Activated CD4-positive, alpha-beta T cell treated with anti-CD3 and anti-CD28 coated beads for 48 hours (primary cell): ENCODE measurements around the gene ZBTB5.
"Not testable (repeated sequence)": the region's sequence is repeated elsewhere in the genome, so short reads cannot be mapped to it uniquely, and the experiment has no call there.

Source experiments
- DNase-seq: peaks from one replicate; pipeline ENCODE4 v3.0.0-alpha.2; 2020

The ZBTB5 gene

DNA sequence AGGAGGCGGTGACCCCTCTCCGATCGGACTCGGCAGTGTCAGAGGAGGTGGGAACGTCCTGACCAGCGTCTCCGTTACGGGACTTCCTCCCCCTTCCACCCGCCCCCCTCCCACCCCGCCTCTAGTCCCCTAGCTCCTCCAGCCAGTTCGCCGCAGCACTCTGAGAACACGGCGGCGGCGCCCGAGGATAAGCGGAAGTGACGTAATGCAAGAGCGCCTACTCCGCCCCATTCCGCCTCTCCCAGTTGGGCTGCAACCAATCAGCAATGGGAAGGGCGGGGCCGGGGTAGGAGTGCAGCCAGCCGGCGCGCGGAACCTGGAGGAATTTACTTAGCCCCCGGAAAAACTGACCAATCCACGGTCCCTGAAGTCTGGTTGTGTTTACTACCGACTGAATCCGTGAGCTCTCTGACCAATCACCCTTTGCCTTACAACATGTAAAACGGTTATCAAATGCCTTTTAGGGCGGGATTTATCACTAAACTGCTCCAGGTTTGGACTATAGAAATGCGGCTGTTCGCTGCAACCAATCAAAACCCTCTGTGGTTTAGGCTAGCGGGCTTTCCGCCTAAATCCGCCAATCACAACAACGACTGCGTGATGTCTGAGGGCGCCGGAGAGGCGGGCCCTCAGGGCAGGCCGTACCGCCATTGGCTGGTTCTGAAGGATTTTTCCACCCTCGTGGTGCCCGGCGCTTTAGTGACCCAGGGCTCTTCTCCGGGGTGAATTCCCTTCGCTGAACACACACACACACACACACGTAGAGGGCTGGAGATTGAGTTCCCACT lies at the start of gene ZBTB5:
Gene ZBTB5 (minus strand): TSS at position 202 of the 788 bp plus-strand sequence. CDS start 22,899 bp downstream, outside the sequence.
- peak; percentile 99 for DNase-seq

DNA sequence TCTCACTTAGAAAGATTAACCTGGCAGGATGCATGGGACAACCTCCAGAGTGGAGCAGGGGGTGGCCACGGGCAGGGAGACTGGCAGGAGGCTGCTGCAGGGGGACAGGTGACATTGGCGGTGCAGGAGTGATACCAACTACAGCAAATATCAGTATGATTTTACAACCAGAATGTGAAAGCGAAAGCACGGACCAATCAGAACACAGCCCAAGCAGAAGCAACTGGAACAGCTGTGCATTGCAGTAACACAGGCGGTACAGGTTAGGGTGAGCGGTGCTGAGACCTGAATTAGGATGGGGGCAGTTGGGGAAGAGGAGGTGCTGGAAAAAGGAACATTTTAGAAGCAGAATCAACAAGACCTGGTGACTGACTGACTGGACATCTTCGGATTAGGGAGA lies 49.7 kb upstream of the ZBTB5 start:
- no peak for DNase-seq

DNA sequence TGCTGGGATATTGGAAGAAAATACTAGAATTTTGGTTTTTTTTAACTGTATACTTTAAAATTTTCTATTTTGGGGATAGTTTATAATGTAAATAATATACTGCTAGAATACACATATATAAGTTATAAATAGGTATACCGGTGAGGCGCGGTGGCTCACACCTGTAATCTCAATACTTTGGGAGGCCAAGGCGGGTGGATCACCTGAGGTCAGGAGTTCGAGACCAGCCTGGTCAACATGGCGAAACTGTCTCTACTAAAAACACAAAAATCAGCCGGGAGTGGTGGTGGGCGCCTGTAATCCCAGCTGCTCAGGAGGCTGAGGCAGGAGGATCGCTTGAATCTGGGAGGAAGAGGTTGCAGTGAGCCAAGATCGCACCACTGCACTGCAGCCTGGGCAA lies 49.2 kb upstream of the ZBTB5 start:
- not testable (repeated sequence) for DNase-seq

GRCh38 chr9:37512437-37512836 lies 47.2 kb upstream of the ZBTB5 start:
- DNase-seq = no peak

- no peak for DNase-seq
Observed at GRCh38 chr9:37511016-37512010, 46.1 kb upstream of the ZBTB5 start.

GRCh38 chr9:37510053-37510452 lies 44.8 kb upstream of the ZBTB5 start:
- not testable (repeated sequence) for DNase-seq

- DNase-seq = no peak
Observed at GRCh38 chr9:37509536-37509935, 44.3 kb upstream of the ZBTB5 start.

DNA sequence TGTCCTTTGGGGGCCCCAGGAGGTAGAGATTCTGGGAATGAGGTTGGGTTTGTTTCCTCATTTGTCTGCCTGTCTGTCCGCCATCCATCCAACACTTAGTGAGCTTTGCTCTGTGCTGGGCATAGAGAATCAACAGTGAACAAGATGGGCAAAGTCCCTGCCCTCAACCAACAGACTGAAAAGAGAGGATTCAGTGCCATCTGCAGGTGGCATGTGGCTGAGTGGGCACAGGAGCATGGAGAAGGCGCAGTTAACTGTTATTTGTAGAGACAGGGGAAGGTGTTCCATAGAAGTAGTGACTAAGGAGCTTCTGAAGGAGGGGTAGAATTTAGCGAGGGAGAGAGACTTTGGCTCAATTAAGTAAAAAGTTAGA lies 43.6 kb upstream of the ZBTB5 start:
- DNase-seq = no peak

DNA sequence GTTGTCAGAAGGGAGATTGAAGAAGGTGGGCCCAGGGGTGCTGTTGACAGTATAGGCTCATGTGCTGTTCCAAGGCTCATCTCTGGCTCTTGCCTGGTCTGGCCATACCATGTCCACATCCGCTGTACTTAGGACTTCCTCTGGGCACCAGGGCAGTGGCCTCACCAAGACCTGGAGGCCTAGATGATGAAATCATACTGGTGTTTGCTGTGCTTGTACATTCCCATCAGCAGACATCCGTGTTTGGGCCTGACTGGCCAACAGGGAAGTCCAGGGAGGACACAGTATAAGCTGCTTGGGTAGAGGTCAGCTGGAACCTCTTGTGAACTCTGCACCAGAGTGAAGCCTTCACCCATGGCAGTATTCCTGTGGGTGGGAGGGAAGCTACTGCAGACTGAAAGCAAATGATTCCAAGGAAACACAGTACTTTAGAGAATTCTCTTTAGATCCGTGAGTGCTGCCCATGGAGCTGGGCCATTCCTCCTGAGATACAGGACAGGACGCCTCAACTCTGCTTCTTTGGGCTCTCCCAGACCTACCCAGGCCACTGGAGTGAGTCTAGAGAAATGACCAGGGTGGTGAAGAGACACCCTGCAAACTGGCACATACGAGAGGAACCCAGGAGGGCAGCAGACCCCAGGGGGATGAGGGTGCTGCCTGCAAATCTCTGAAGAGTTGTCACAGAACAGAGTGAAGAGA lies 43.0 kb upstream of the ZBTB5 start:
- no peak for DNase-seq

DNA sequence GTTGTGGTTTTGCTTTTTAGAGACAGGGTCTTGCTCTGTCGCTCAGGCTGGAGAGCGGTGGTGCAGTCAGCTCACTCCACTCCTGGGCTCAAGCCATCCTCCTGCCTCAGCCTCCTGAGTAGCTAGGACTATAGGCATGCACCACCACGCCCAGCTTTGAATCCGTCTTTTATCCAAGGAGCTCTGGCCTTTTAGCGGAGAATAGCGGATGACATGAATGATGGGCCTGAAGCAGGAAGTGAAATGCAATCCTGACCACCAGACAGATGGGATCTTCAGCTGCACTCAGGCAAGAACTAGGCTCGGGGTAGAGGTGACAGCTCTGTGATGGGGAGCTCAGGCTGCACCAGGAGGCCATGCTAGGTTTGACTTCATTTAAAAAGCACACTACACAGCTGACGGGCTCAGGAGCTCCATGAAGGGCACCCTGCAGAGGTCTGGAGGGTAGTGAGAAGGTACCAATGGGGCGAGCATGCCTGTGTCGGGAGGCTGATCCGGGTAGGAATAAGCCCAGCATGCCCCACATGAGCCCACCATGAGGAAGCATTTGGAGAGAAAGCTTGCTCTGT lies 42.4 kb upstream of the ZBTB5 start:
- no peak for DNase-seq

DNA sequence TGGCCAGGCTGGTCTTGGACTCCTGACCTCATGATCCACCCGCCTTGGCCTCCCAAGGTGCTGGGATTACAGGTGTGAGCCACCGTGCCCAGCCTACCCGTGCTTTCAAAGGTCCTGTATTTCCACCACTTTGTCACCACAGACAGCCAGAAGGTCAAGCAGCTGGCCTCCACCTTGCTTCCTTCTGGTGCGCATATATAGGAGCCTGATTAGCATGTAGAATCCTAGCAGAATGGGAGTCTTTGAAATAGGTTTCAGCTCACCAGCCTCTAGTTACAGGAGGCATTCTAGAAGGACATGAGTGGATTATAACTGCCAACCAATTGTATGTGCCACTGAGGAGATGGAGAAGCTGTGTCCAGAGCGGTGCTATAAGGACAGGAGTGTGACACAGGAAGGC lies 39.4 kb upstream of the ZBTB5 start:
- no peak for DNase-seq

GRCh38 chr9:37503736-37504135 lies 38.5 kb upstream of the ZBTB5 start:
- DNase-seq = no peak

DNA sequence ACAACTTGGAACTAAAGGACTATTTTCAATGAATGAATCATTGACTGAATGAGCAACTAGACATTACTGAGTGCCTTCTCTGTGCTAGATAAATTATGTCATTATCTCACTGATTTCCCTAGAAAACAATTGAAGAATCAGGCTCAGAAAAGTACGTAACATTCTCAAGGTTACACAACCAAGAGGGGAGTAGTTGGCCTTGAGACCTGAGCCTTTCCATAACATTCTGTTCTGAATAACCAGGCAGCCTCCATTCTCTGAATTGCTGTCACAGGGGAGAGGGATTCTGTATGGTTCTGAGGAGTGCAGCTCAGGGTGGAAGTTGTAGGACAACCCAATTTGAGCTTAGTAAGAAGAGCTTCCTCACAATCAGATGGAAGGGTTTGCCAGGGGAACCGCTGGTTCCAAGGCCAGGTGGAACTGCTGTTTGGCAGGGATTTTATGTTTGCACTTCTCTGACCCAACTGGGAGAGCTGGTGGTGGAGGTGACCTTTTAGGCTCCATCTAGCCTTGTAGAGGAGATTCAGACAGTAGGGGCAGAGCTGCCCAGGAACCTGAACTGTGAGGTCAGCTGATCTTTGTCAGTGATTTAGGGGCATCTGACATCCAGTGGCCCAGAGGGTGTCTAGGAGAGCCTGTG lies 36.8 kb upstream of the ZBTB5 start:
- DNase-seq = no peak

DNA sequence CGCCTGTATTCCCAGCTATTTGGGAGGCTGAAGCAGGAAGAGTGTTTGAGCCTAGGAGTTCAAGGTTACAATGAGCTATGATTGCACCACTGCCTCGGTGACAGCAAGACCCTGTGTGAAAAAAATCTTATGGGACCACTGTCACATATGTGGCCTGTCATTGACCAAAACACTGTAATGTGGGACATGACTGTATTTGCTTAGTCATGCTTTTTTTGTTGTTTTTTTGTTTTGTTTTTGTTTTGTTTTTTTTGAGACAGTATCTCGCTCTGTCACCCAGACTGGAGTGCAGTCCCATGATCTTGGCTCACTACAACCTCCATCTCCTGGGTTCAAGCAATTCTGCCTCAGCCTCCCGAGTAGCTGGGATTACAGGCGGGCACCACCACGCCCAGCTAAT lies 34.0 kb upstream of the ZBTB5 start:
- DNase-seq = no peak

DNA sequence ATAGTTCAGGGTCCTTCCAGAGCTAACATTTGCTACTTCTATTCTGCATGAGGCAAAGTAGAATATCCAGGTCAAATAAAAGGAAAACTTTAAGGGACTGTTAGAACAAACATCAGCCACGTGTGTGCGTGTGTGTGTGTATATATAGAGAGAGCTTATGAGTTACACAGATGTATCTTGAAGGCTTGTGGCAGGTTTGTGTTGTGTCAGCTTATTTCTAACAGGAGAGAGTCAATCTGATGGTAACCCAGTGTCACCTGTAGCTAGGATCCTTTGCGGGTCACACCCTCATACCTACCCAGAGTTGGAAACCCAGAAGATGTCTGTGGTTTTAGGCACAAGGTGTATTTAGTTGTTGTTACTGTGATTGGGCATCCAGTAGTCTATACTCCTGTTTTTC lies 33.2 kb upstream of the ZBTB5 start:
- DNase-seq = no peak

DNA sequence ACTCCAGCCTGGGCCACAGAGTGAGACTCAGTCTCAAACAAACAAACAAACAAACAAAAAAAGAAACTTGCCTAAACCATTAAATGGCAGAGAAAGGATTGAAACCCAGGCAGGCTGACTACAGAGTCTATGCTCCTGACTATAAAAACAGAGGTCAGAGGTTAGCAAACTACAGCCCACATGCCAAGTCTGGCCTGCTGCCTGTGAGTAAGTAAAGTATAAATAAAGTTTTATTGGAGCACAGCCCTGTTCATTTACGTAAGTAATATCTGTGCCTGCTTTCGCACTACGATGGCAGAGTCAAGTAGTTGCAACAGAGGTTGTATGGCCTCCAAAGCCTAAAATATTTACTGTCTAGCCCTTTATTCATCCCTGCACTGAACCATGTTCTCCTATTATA lies 32.1 kb upstream of the ZBTB5 start:
- no peak for DNase-seq

DNA sequence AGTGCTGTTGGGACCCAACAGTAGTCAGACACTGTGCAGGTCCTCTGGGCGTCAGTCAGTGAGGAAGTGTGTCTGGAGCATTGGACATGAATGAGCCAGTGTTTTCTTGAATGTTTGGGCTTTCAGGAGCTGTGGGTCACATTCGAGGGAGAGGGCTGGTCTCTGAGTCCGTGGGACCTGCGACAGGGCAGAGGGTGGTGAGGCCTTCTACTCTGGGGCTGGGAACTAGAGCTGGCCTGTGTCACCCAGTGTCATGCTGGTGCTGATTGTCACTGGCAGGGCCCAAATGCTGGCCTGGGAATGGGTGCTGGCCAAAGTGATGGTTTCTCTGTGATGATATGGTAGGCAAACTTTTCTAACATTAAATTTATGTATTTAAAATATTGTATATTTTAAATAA lies 30.8 kb upstream of the ZBTB5 start:
- DNase-seq = no peak

- no peak for DNase-seq
Observed at GRCh38 chr9:37495571-37495970, 30.3 kb upstream of the ZBTB5 start.

GRCh38 chr9:37491939-37492338 lies 26.7 kb upstream of the ZBTB5 start:
- DNase-seq = no peak

- no peak for DNase-seq
Observed at GRCh38 chr9:37486616-37487548, 21.6 kb upstream of the ZBTB5 start.

- no peak for DNase-seq
Observed at GRCh38 chr9:37486256-37486615, 21.0 kb upstream of the ZBTB5 start.
